Stomach smooth muscle (tissue), 2 donors: Measurements from ENCODE around the gene SERPINA3.

Experiments
- H3K27ac ChIP-seq: one replicate; pipeline ENCODE4 v1.7.0; 2013; ENCODE audit warnings: mild to moderate bottlenecking, low read length, inconsistent platforms
- H3K27me3 ChIP-seq, 2 donors: one replicate each; pipeline ENCODE4 v1.7.0; 2013; ENCODE audit warnings: low read length in 2 of 2; ENCODE audit not compliant: insufficient read depth in 2 of 2, control insufficient read depth in 1 of 2
- H3K36me3 ChIP-seq, 2 donors: one replicate each; pipeline ENCODE4 v1.7.0; 2013; ENCODE audit warnings: low read length in 2 of 2; ENCODE audit not compliant: control insufficient read depth in 2 of 2, insufficient read depth in 2 of 2
- H3K4me1 ChIP-seq: one replicate; pipeline ENCODE4 v1.7.0; 2013; ENCODE audit warnings: low read length; ENCODE audit not compliant: control insufficient read depth, insufficient read depth
- H3K4me3 ChIP-seq, 2 donors: one replicate each; pipeline ENCODE4 v1.7.0; 2013; ENCODE audit warnings: low read length in 2 of 2
- H3K9ac ChIP-seq, 2 donors: one replicate each; pipeline ENCODE4 v1.7.0; 2013; ENCODE audit warnings: low read length in 2 of 2, mild to moderate bottlenecking in 1 of 2
- H3K9me3 ChIP-seq, 2 donors: one replicate each; pipeline ENCODE4 v1.7.0; 2013; ENCODE audit warnings: low read length in 2 of 2; ENCODE audit not compliant: control insufficient read depth in 2 of 2
- donor health status: healthy.
- donor health status: Pancreatic carcinoma.

The SERPINA3 gene

GRCh38 chr14:94673071-94673470 lies 60.9 kb downstream of the SERPINA3 start:
- peaks cover 0 to 7% of the 10 kb centered on the region in 2 donors for H3K27me3 ChIP-seq
- no peaks in the 10 kb centered on the region for H3K9me3 ChIP-seq
- H3K9ac ChIP-seq = no peak overlapping the region
- no peaks in the 10 kb centered on the region for H3K36me3 ChIP-seq
- no peak overlapping the region for H3K27ac ChIP-seq
- no peak overlapping the region for H3K4me3 ChIP-seq
- H3K4me1 ChIP-seq = no peaks in the 10 kb centered on the region
